SK-N-SH treated with all-trans-retinoic acid at 6 μM for 48 hours (cell line): ENCODE results near the gene RAPGEF4.

Experiments used
- BACH2 ChIP-seq: fragments of 250-450 bp; sonication (Bioruptor Pico); IDR thresholded peaks from 2 replicates; pipeline ENCODE4 v1.9.0; 2021; ENCODE audit warnings: mild to moderate bottlenecking, borderline replicate concordance
- SNAI2 ChIP-seq: fragments of 250-450 bp; sonication (Bioruptor Pico); IDR thresholded peaks from 2 replicates; pipeline ENCODE4 v1.5.0; 2020; ENCODE audit warnings: mild to moderate bottlenecking, moderate library complexity
- TOX ChIP-seq: fragments of 250-450 bp; sonication (Bioruptor Pico); IDR thresholded peaks from 2 replicates; pipeline ENCODE4 v1.8.0; 2021; ENCODE audit warnings: mild to moderate bottlenecking, moderate library complexity, borderline replicate concordance
- ZFP3 ChIP-seq: fragments of 250-450 bp; sonication (Bioruptor Pico); IDR thresholded peaks from 2 replicates; pipeline ENCODE4 v1.5.0; 2020; ENCODE audit warnings: mild to moderate bottlenecking, moderate library complexity
- ZFP30 ChIP-seq: fragments of 450-650 bp; formaldehyde crosslinking; IDR thresholded peaks from 2 replicates; pipeline ENCODE4 v1.5.0; 2022; ENCODE audit warnings: mild to moderate bottlenecking, moderate library complexity
- ZNF70 ChIP-seq: fragments of 450-650 bp; formaldehyde crosslinking; IDR thresholded peaks from 2 replicates; pipeline ENCODE4 v1.5.0; 2020; ENCODE audit warnings: mild to moderate bottlenecking, moderate library complexity
- TF ChIP-seq, protein P1 (sequence below): fragments of 250-450 bp; sonication (Bioruptor Pico); IDR thresholded peaks from 2 replicates; pipeline ENCODE4 v1.8.0; 2020; ENCODE audit warnings: mild to moderate bottlenecking, moderate library complexity, borderline replicate concordance
- TF ChIP-seq, protein P2 (sequence below): fragments of 250-450 bp; sonication (Bioruptor Pico); IDR thresholded peaks from 2 replicates; pipeline ENCODE4 v1.5.1; 2020; ENCODE audit warnings: low read depth, mild to moderate bottlenecking, moderate library complexity

DNA sequence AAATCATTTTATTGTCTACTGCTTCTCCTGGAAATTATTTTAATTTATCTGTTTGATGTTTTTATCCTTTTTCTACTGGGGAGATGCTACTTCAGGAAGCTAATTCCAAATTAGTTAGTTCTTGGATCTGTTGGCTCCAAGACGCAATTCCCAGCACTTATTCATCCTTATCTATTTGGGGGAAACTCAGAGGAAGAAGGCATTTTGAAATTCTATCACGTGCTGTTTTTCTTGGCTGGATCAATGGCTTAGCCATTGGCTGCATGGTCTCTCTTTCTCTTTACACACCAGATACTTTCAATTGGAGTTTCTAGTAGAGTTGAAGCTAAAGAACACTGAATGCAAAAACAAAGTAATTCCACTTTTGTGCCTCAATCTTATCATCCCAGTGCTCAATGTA lies 98.3 kb downstream of the RAPGEF4 start:
- no peak for TF ChIP-seq BACH2 (CRISPR knock-in tag)
- TF ChIP-seq, protein P1, sequence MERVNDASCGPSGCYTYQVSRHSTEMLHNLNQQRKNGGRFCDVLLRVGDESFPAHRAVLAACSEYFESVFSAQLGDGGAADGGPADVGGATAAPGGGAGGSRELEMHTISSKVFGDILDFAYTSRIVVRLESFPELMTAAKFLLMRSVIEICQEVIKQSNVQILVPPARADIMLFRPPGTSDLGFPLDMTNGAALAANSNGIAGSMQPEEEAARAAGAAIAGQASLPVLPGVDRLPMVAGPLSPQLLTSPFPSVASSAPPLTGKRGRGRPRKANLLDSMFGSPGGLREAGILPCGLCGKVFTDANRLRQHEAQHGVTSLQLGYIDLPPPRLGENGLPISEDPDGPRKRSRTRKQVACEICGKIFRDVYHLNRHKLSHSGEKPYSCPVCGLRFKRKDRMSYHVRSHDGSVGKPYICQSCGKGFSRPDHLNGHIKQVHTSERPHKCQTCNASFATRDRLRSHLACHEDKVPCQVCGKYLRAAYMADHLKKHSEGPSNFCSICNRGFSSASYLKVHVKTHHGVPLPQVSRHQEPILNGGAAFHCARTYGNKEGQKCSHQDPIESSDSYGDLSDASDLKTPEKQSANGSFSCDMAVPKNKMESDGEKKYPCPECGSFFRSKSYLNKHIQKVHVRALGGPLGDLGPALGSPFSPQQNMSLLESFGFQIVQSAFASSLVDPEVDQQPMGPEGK (CRISPR knock-in tag): no peak
- no peak for TF ChIP-seq SNAI2
- TF ChIP-seq TOX: no peak
- no peak for TF ChIP-seq ZFP3 (CRISPR knock-in tag)
- no peak for TF ChIP-seq ZFP30 (CRISPR knock-in tag)
- no peak for TF ChIP-seq ZNF70
- TF ChIP-seq, protein P2, sequence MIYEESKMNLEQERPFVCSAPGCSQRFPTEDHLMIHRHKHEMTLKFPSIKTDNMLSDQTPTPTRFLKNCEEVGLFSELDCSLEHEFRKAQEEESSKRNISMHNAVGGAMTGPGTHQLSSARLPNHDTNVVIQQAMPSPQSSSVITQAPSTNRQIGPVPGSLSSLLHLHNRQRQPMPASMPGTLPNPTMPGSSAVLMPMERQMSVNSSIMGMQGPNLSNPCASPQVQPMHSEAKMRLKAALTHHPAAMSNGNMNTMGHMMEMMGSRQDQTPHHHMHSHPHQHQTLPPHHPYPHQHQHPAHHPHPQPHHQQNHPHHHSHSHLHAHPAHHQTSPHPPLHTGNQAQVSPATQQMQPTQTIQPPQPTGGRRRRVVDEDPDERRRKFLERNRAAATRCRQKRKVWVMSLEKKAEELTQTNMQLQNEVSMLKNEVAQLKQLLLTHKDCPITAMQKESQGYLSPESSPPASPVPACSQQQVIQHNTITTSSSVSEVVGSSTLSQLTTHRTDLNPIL (CRISPR knock-in tag): no peak
